H9 (cell line): ENCODE results near the gene TMEM266. TPM values are rescaled to one million over a fixed set of nuclear protein-coding genes. Genes with fewer than 3 reads are reported as not detected.

Source experiments
- DNase-seq: peaks from one replicate; pipeline ENCODE4 v3.0.0-alpha.2; 2017
- H2AFZ ChIP-seq: one replicate; pipeline ENCODE4 v1.6.1; 2013; ENCODE audit warnings: mild to moderate bottlenecking, low read length, control low read depth, moderate library complexity
- H2AK5ac ChIP-seq: 2 replicates; pipeline ENCODE4 v1.6.1; 2013; ENCODE audit warnings: low read length, control low read depth, mixed read lengths; ENCODE audit not compliant: insufficient read length
- H2BK120ac ChIP-seq: one replicate; pipeline ENCODE4 v1.6.1; 2013; ENCODE audit warnings: low read depth, mild to moderate bottlenecking, low read length, control low read depth, inconsistent platforms; ENCODE audit not compliant: poor library complexity, severe bottlenecking
- H2BK12ac ChIP-seq: 2 replicates; pipeline ENCODE4 v1.6.1; 2013; ENCODE audit warnings: low read length, control low read depth, mixed read lengths, low read depth; ENCODE audit not compliant: insufficient read length
- H2BK15ac ChIP-seq: 2 replicates; pipeline ENCODE4 v1.6.1; 2013; ENCODE audit warnings: low read depth, low read length, control low read depth
- H2BK20ac ChIP-seq: one replicate; pipeline ENCODE4 v1.6.1; 2013; ENCODE audit warnings: low read depth, mild to moderate bottlenecking, low read length, control low read depth, inconsistent platforms; ENCODE audit not compliant: poor library complexity, severe bottlenecking
- H2BK5ac ChIP-seq: 2 replicates; pipeline ENCODE4 v1.6.1; 2013; ENCODE audit warnings: low read length, control low read depth, mixed read lengths; ENCODE audit not compliant: insufficient read length
- H3K14ac ChIP-seq: 2 replicates; pipeline ENCODE4 v1.6.1; 2013; ENCODE audit warnings: low read length, control low read depth; ENCODE audit not compliant: insufficient read depth
- H3K18ac ChIP-seq: 2 replicates; pipeline ENCODE4 v1.6.1; 2013; ENCODE audit warnings: low read depth, mild to moderate bottlenecking, mixed read lengths, low read length, control low read depth; ENCODE audit not compliant: insufficient read length
- H3K23ac ChIP-seq: 2 replicates; pipeline ENCODE4 v1.6.1; 2013; ENCODE audit warnings: low read length, control low read depth, mixed read lengths, low read depth; ENCODE audit not compliant: insufficient read length
- H3K23me2 ChIP-seq: 2 replicates; pipeline ENCODE4 v1.6.1; 2013; ENCODE audit warnings: low read depth, mild to moderate bottlenecking, mixed read lengths, low read length, control low read depth; ENCODE audit not compliant: insufficient read length, poor library complexity, severe bottlenecking
- H3K27ac ChIP-seq: 2 replicates; pipeline ENCODE4 v1.5.1; 2013; ENCODE audit warnings: low read length, control low read depth, mixed read lengths, low read depth; ENCODE audit not compliant: insufficient read length
- H3K27me3 ChIP-seq: 2 replicates; pipeline ENCODE4 v1.6.1; 2013; ENCODE audit warnings: low read length, control low read depth, inconsistent platforms; ENCODE audit not compliant: insufficient read depth
- H3K4ac ChIP-seq: 2 replicates; pipeline ENCODE4 v1.6.1; 2013; ENCODE audit warnings: low read depth, mild to moderate bottlenecking, control low read depth, inconsistent platforms, low read length, moderate library complexity
- H3K4me1 ChIP-seq: 2 replicates; pipeline ENCODE4 v1.6.1; 2013; ENCODE audit warnings: low read length, control low read depth, inconsistent platforms; ENCODE audit not compliant: insufficient read depth
- H3K4me2 ChIP-seq: 2 replicates; pipeline ENCODE4 v1.6.1; 2013; ENCODE audit warnings: low read length, control low read depth, mixed read lengths; ENCODE audit not compliant: insufficient read length, insufficient read depth
- H3K56ac ChIP-seq: 2 replicates; pipeline ENCODE4 v1.6.1; 2013; ENCODE audit warnings: low read depth, mild to moderate bottlenecking, mixed read lengths, low read length, control low read depth; ENCODE audit not compliant: insufficient read length
- H3K79me1 ChIP-seq: 2 replicates; pipeline ENCODE4 v1.6.1; 2013; ENCODE audit warnings: low read depth, mild to moderate bottlenecking, moderate library complexity, low read length, control low read depth, inconsistent platforms; ENCODE audit not compliant: insufficient read depth, poor library complexity, severe bottlenecking
- H3K79me2 ChIP-seq: 2 replicates; pipeline ENCODE4 v1.6.1; 2013; ENCODE audit warnings: low read length, control low read depth, inconsistent platforms; ENCODE audit not compliant: insufficient read depth
- H3K9ac ChIP-seq: 2 replicates; pipeline ENCODE4 v1.6.1; 2013; ENCODE audit warnings: low read length, control low read depth, mixed read lengths; ENCODE audit not compliant: insufficient read length; ENCODE audit errors: extremely low read depth
- H3K9me3 ChIP-seq: one replicate; pipeline ENCODE4 v1.6.1; 2013; ENCODE audit warnings: low read depth, low read length, inconsistent platforms; ENCODE audit not compliant: control insufficient read depth
- H3T11ph ChIP-seq: one replicate; pipeline ENCODE4 v1.6.1; 2013; ENCODE audit warnings: mild to moderate bottlenecking, low read length, control low read depth, inconsistent platforms
- H4K20me1 ChIP-seq: one replicate; pipeline ENCODE4 v1.6.1; 2013; ENCODE audit not compliant: control insufficient read depth, insufficient read length, insufficient read depth
- H4K5ac ChIP-seq: 2 replicates; pipeline ENCODE4 v1.6.1; 2013; ENCODE audit warnings: low read depth, mild to moderate bottlenecking, mixed read lengths, low read length, control low read depth; ENCODE audit not compliant: insufficient read length
- H4K8ac ChIP-seq: replicated peaks from 2 replicates; pipeline ENCODE4 v1.6.1; 2013; ENCODE audit warnings: low read length, control low read depth, mixed read lengths, low read depth; ENCODE audit not compliant: insufficient read length
- H4K91ac ChIP-seq: 2 replicates; pipeline ENCODE4 v1.6.1; 2013; ENCODE audit warnings: low read depth, mild to moderate bottlenecking, moderate library complexity, mixed read lengths, low read length, control low read depth; ENCODE audit not compliant: insufficient read length
- H3K27ac Mint-ChIP-seq, 3 experiments: 2 replicates in 2 of 3; 3 replicates in 1 of 3; pipeline ENCODE4 v1.8.0; 2020 to 2021; ENCODE audit warnings: mixed read lengths in 3 of 3, mild to moderate bottlenecking in 1 of 3, moderate library complexity in 1 of 3
- H3K27me3 Mint-ChIP-seq: 2 replicates; pipeline ENCODE4 v1.8.0; 2021; ENCODE audit warnings: low read depth, mild to moderate bottlenecking, moderate library complexity, mixed read lengths
- H3K36me3 Mint-ChIP-seq, 3 experiments: 2 replicates in 2 of 3; 3 replicates in 1 of 3; pipeline ENCODE4 v1.8.0; 2020 to 2021; ENCODE audit warnings: low read depth in 3 of 3, mixed read lengths in 3 of 3; ENCODE audit not compliant: insufficient read depth in 1 of 3
- H3K4me1 Mint-ChIP-seq, 2 experiments: 2 replicates each; pipeline ENCODE4 v1.8.0; 2020; ENCODE audit warnings: mixed read lengths in 2 of 2
- H3K4me3 Mint-ChIP-seq, 2 experiments: 2 replicates in 1 of 2; 3 replicates in 1 of 2; pipeline ENCODE4 v1.8.0; 2020 to 2021; ENCODE audit warnings: mild to moderate bottlenecking in 2 of 2, mixed read lengths in 2 of 2, moderate library complexity in 1 of 2
- H3K9me3 Mint-ChIP-seq, 2 experiments: 2 replicates in 1 of 2; 3 replicates in 1 of 2; pipeline ENCODE4 v1.8.0; 2020; ENCODE audit warnings: mild to moderate bottlenecking in 2 of 2, mixed read lengths in 2 of 2, moderate library complexity in 1 of 2
- WGBS: extraction: QIAGEN DNeasy Blood & Tissue Kit; methylation state at CpG from one replicate; pipeline ENCODE4 v1.1.7; 2013; ENCODE audit warnings: missing lambda C conversion rate, low lambda C conversion rate, mixed read lengths; ENCODE audit not compliant: insufficient read length; ENCODE audit errors: extremely low coverage; 5-methylcytosine and 5-hydroxymethylcytosine counted together
- total RNA-seq: library from RNA; stranded (reverse); gene quantifications from 2 replicates; pipeline ENCODE4 v1.2.1, GENCODE V29; 2021
- TF ChIP-seq, protein P1 (sequence below): fragments of 200-600 bp; sonication (generic); conservative IDR thresholded peaks from 3 replicates; pipeline ENCODE4 v1.8.0; 2021; ENCODE audit warnings: antibody characterized with exemption, mild to moderate bottlenecking

The TMEM266 gene
- total RNA-seq, 1 experiment from 2014 or later: 0.81 TPM

DNA sequence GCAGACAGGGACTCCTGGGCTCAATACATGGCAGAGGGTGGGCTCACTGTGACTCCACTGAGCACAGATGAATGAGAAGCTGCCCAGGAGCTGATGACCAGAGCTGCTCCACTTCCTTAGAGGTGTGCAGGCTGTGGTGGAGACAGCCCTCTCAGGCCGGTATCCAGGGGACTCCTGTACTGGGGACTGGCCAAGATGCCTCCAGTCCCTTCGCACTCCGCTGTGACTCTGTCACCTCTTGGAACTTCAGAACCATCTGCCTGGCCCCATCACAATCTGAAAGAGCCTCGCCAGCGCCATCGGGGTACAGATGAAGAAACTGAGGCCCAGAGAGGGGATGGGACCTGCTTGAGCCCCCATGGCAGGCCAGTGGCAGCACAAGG, 140.3 kb downstream of the TMEM266 start:
- Histone ChIP-seq H2BK15ac (no peak overlapping the region), H3K56ac (no peak overlapping the region), H3K23me2 (no peaks in the 10 kb centered on the region), H4K20me1 (no peaks in the 10 kb centered on the region), H3K14ac (no peak overlapping the region; the same call in 1 of the 2 replicates), H2BK5ac (no peak overlapping the region), H3K4ac (no peak overlapping the region), H4K8ac (no peak overlapping the region), H3T11ph (no peak overlapping the region), H3K9me3 (no peaks in the 10 kb centered on the region), H2BK12ac (no peak overlapping the region), H3K18ac (no peak overlapping the region), H4K91ac (no peak overlapping the region), H2AFZ (no peak overlapping the region), H4K5ac (no peak overlapping the region), H3K27ac (no peak overlapping the region), H2BK120ac (no peak overlapping the region), H3K23ac (no peak overlapping the region), H3K4me1 (no peaks in the 10 kb centered on the region), H3K4me2 (no peak overlapping the region), H2BK20ac (no peak overlapping the region), H3K79me2 (no peaks in the 10 kb centered on the region), H3K79me1 (no peaks in the 10 kb centered on the region), H2AK5ac (no peak overlapping the region), H3K27me3 (no peaks in the 10 kb centered on the region; the same call in 1 of the 2 replicates), H3K9ac (no peak overlapping the region)
- Mint-ChIP-seq H3K27me3 (no peaks in the 10 kb centered on the region; the same call in 1 of the 2 replicates), H3K27ac (0 out of 7 replicates have a peak overlapping the region, but pooled peaks of 2 of the 3 experiments have one; percentile 15 to 57), H3K9me3 (no peaks in the 10 kb centered on the region), H3K4me1 (peaks cover 32 to 35% of the 10 kb centered on the region in 2 experiments), H3K4me3 (no peak overlapping the region), H3K36me3 (no peaks in the 10 kb centered on the region; a peak in 1 of 7 replicates)
- TF ChIP-seq, protein P1, sequence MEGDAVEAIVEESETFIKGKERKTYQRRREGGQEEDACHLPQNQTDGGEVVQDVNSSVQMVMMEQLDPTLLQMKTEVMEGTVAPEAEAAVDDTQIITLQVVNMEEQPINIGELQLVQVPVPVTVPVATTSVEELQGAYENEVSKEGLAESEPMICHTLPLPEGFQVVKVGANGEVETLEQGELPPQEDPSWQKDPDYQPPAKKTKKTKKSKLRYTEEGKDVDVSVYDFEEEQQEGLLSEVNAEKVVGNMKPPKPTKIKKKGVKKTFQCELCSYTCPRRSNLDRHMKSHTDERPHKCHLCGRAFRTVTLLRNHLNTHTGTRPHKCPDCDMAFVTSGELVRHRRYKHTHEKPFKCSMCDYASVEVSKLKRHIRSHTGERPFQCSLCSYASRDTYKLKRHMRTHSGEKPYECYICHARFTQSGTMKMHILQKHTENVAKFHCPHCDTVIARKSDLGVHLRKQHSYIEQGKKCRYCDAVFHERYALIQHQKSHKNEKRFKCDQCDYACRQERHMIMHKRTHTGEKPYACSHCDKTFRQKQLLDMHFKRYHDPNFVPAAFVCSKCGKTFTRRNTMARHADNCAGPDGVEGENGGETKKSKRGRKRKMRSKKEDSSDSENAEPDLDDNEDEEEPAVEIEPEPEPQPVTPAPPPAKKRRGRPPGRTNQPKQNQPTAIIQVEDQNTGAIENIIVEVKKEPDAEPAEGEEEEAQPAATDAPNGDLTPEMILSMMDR: no peak
- DNase-seq: no peak
- WGBS: no CpG with 5 or more reads among the region's 6 CpGs
